Thyroid gland (tissue), 4 donors: Measurements from ENCODE around the gene LRRN3. TPM values are rescaled to one million over a fixed set of nuclear protein-coding genes. Genes with fewer than 3 reads are reported as not detected.

ENCODE experiments used
- DNase-seq, 2 donors: peaks; one replicate each; pipeline ENCODE4 v3.0.0-alpha.2; 2019
- H3K27ac ChIP-seq, 3 donors: fragments of 200-600 bp; sonication (generic); 1 replicate in 2 of 3; 2 replicates in 1 of 3; pipeline ENCODE4 v1.5.1; 2016 to 2019; ENCODE audit warnings: mild to moderate bottlenecking in 1 of 3, moderate library complexity in 1 of 3
- H3K27me3 ChIP-seq: fragments of 200-600 bp; sonication (generic); one replicate; pipeline ENCODE4 v1.5.1; 2019
- H3K36me3 ChIP-seq, 2 donors: fragments of 200-600 bp; sonication (generic); one replicate each; pipeline ENCODE4 v1.5.1; 2016 to 2019
- H3K4me1 ChIP-seq, 2 donors: fragments of 200-600 bp; sonication (generic); one replicate each; pipeline ENCODE4 v1.5.1; 2017 to 2019
- H3K4me3 ChIP-seq, 3 donors: fragments of 200-600 bp; sonication (generic); replicated peaks in 1 of 3; 1 replicate in 2 of 3; 2 replicates in 1 of 3; pipeline ENCODE4 v1.5.1; 2016; ENCODE audit warnings: mild to moderate bottlenecking in 1 of 3
- H3K9me3 ChIP-seq: fragments of 200-600 bp; sonication (generic); one replicate; pipeline ENCODE4 v1.5.1; 2017
- CTCF ChIP-seq, 6 experiments: fragments of 200-600 bp in 3 of 6; fragments of 450-650 bp in 3 of 6; sonication (generic) in 3 of 6; IDR thresholded peaks; one replicate each; pipeline ENCODE4 v1.5.1; 2016 to 2019; ENCODE audit warnings: antibody characterized with exemption in 6 of 6, mild to moderate bottlenecking in 2 of 6, inconsistent platforms in 1 of 6, moderate library complexity in 1 of 6
- POLR2A ChIP-seq, 2 donors: fragments of 450-650 bp; IDR thresholded peaks; one replicate each; pipeline ENCODE4 v1.6.1; 2017; ENCODE audit warnings: antibody characterized with exemption in 2 of 2, mild to moderate bottlenecking in 2 of 2, moderate library complexity in 1 of 2
- WGBS, 2 donors: methylation state at CpG; one replicate each; pipeline ENCODE4 v1.1.5; 2017; 5-methylcytosine and 5-hydroxymethylcytosine counted together
- intact Hi-C: fragments of 100-400 bp; cut with DNase I; formaldehyde crosslinking; loops from one replicate; pipeline ENCODE4 v1.15.1; 2023
- total RNA-seq, 4 donors: library from RNA; depleted of rRNA; stranded (reverse); fragments of >200 nt; gene quantifications; one replicate each; pipeline ENCODE4 v1.2.3, GENCODE V29; 2016

Gene LRRN3
- total RNA-seq, 4 donors from 2014 or later: 5.9 to 15.9 (median 9.7) TPM

- no peak for DNase-seq
- intact Hi-C loops: no loop called here
- H3K4me1 ChIP-seq: peaks cover 8 to 9% of the 10 kb centered on the region in 2 donors
- TF ChIP-seq CTCF (IDR thresholded peaks at IDR 0.05) (no peak), POLR2A (IDR thresholded peaks at IDR 0.05) (no peak)
- no peaks in the 10 kb centered on the region for H3K9me3 ChIP-seq
- no peaks in the 10 kb centered on the region for H3K27me3 ChIP-seq
- 97 to 98% methylated on average over 4 of the region's 4 CpGs for WGBS, 2 donors
- H3K27ac ChIP-seq: no peak overlapping the region
- H3K36me3 ChIP-seq: no peaks in the 10 kb centered on the region
- H3K4me3 ChIP-seq: no peak overlapping the region
Observed at GRCh38 chr7:111047595-111047994, 43.3 kb upstream of the LRRN3 start.

GRCh38 chr7:111049971-111050680 is 40.8 kb upstream of the LRRN3 start:
- Histone ChIP-seq H3K36me3 (no peaks in the 10 kb centered on the region), H3K9me3 (no peaks in the 10 kb centered on the region), H3K27me3 (no peaks in the 10 kb centered on the region), H3K4me3 (no peak overlapping the region), H3K4me1 (peaks cover 2 to 14% of the 10 kb centered on the region in 2 donors), H3K27ac (no peak overlapping the region)
- TF ChIP-seq CTCF (IDR thresholded peaks at IDR 0.05): no peak
- TF ChIP-seq POLR2A (IDR thresholded peaks at IDR 0.05): no peak
- no peak for DNase-seq
- 81 to 86% methylated on average over 7 of the region's 7 CpGs for WGBS, 2 donors
- intact Hi-C loops: no loop called here

GRCh38 chr7:111050875-111051416 is 40.0 kb upstream of the LRRN3 start:
- Histone ChIP-seq H3K4me3 (no peak overlapping the region), H3K9me3 (no peaks in the 10 kb centered on the region), H3K27ac (no peak overlapping the region), H3K4me1 (peaks cover 0 to 9% of the 10 kb centered on the region in 2 donors), H3K27me3 (no peaks in the 10 kb centered on the region), H3K36me3 (no peaks in the 10 kb centered on the region)
- intact Hi-C loops: no loop called here
- 78 to 83% methylated on average over 2 of the region's 2 CpGs for WGBS, 2 donors
- TF ChIP-seq CTCF (IDR thresholded peaks at IDR 0.05) (no peak), POLR2A (IDR thresholded peaks at IDR 0.05) (no peak)
- DNase-seq: no peak

GRCh38 chr7:111051832-111052231 is 39.1 kb upstream of the LRRN3 start:
- intact Hi-C loops: no loop called here
- TF ChIP-seq CTCF (IDR thresholded peaks at IDR 0.05): no peak
- no peak for TF ChIP-seq POLR2A (IDR thresholded peaks at IDR 0.05)
- Histone ChIP-seq H3K27ac (no peak overlapping the region), H3K9me3 (no peaks in the 10 kb centered on the region), H3K4me1 (peaks cover 0 to 9% of the 10 kb centered on the region in 2 donors), H3K27me3 (no peaks in the 10 kb centered on the region), H3K36me3 (no peaks in the 10 kb centered on the region), H3K4me3 (no peak overlapping the region)
- DNase-seq: no peak
- WGBS, 2 donors: 96 to 97% methylated on average over 1 of the region's 1 CpG

- Histone ChIP-seq H3K36me3 (no peaks in the 10 kb centered on the region), H3K9me3 (no peaks in the 10 kb centered on the region), H3K4me1 (peaks cover 0 to 9% of the 10 kb centered on the region in 2 donors), H3K4me3 (no peak overlapping the region), H3K27ac (no peak overlapping the region), H3K27me3 (no peaks in the 10 kb centered on the region)
- intact Hi-C loops: no loop called here
- TF ChIP-seq POLR2A (IDR thresholded peaks at IDR 0.05): no peak
- TF ChIP-seq CTCF (IDR thresholded peaks at IDR 0.05): no peak
- no peak for DNase-seq
- WGBS, 2 donors: 88 to 91% methylated on average over 2 of the region's 2 CpGs
Observed at GRCh38 chr7:111053035-111053434, 37.9 kb upstream of the LRRN3 start.
